Upper lobe of right lung (tissue), 1 donor: ENCODE measurements around the gene XCR1. TPM values are rescaled to one million over a fixed set of nuclear protein-coding genes. Genes with fewer than 3 reads are reported as not detected.

ENCODE experiments used
- ATAC-seq: fragments of 200-7000 bp; cut with Tn5 transposase; one replicate; pipeline ENCODE4 v1.9.1; 2020; ENCODE audit warnings: mild to moderate bottlenecking, moderate library complexity
- DNase-seq: peaks from one replicate; pipeline ENCODE4 v3.0.0-alpha.2; 2020
- H3K27ac ChIP-seq: fragments of 200-600 bp; one replicate; pipeline ENCODE4 v1.8.0; 2022
- H3K27me3 ChIP-seq: fragments of 200-600 bp; one replicate; pipeline ENCODE4 v1.8.0; 2022; ENCODE audit warnings: mild to moderate bottlenecking
- H3K36me3 ChIP-seq: fragments of 200-600 bp; one replicate; pipeline ENCODE4 v1.8.0; 2022
- H3K4me1 ChIP-seq: fragments of 200-600 bp; one replicate; pipeline ENCODE4 v1.8.0; 2022
- H3K4me3 ChIP-seq: fragments of 200-600 bp; one replicate; pipeline ENCODE4 v1.8.0; 2022; ENCODE audit warnings: mild to moderate bottlenecking
- H3K9me3 ChIP-seq: fragments of 200-600 bp; one replicate; pipeline ENCODE4 v1.8.0; 2022
- CTCF ChIP-seq: fragments of 200-600 bp; IDR thresholded peaks from one replicate; pipeline ENCODE4 v1.8.0; 2022; ENCODE audit warnings: antibody characterized with exemption
- intact Hi-C: fragments of 100-400 bp; cut with DNase I; formaldehyde crosslinking; loops from one replicate; pipeline ENCODE4 v1.11.0; 2022
- total RNA-seq: library from RNA; stranded (reverse); fragmentation: NEBNext Ultra II Directional; extraction: Animal tissue kit (Norgen Biotek cat#: 25700); gene quantifications from one replicate; pipeline ENCODE4 v1.2.1, GENCODE V29; 2021
- donor health status: DM: no; HTN: yes; CAD: no; lungs with severe emphysema.

The XCR1 gene
- total RNA-seq, 1 donor from 2014 or later, result 0.26 TPM

DNA sequence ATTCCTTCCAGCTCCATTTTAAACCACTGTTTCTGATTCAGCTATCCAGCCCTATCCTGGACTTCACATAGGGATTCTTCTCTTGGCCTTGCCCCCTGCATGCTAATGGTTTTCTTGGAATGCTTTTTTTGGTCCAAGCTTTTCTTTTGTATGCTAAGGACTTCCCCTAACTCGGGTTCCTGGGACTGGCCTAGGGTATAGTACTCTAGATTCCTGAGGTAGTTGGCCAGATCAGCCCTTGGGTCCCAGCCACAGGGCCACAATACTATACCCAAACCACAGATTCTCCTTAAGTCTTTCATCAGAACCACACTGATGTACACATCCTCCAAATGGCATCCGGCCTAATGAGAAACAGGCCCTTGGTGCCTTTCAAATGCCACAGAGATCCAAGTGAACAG, 34.5 kb downstream of the XCR1 start:
- DNase-seq, result no peak
- Histone ChIP-seq H3K27ac (no peak overlapping the region), H3K36me3 (no peaks in the 10 kb centered on the region), H3K27me3 (no peaks in the 10 kb centered on the region), H3K4me3 (no peak overlapping the region), H3K4me1 (peaks cover 63% of the 10 kb centered on the region), H3K9me3 (no peaks in the 10 kb centered on the region)
- no peak for ATAC-seq
- intact Hi-C loops, result no loop called here
- TF ChIP-seq CTCF, result no peak

- Histone ChIP-seq H3K27ac (no peak overlapping the region), H3K4me1 (peaks cover 69% of the 10 kb centered on the region), H3K27me3 (no peaks in the 10 kb centered on the region), H3K36me3 (no peaks in the 10 kb centered on the region), H3K9me3 (no peaks in the 10 kb centered on the region), H3K4me3 (no peak overlapping the region)
- no peak for TF ChIP-seq CTCF
- intact Hi-C loops, result no loop called here
- DNase-seq (no peak), ATAC-seq (no peak)
These were observed 35.1 kb downstream of the XCR1 start for GRCh38 chr3:45992133-45992729.

GRCh38 chr3:45991341-45991740, 35.9 kb downstream of the XCR1 start:
- intact Hi-C loops, result no loop called here
- Histone ChIP-seq H3K36me3 (no peaks in the 10 kb centered on the region), H3K4me1 (peaks cover 77% of the 10 kb centered on the region), H3K4me3 (no peak overlapping the region), H3K9me3 (no peaks in the 10 kb centered on the region), H3K27ac (no peak overlapping the region), H3K27me3 (no peaks in the 10 kb centered on the region)
- DNase-seq (no peak), ATAC-seq (no peak)
- no peak for TF ChIP-seq CTCF

DNA sequence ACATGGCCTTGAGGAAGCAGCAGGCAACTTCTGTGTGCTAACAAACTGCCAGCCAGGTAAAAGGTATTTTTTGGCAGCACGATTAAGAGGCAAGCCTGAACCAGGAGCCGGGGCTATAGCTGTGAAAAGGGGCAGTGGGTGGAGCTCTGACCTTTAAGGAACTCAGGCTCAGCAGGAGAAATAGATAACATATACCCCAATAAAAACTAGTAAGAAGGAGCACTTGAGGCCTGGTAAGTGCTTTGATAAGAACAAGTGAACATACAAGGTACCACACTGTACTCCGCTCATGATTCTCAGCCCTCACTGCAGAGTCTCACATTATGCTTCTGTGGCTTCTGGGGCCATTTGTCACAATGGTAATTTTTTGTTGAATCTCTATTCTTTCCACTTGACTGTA, 37.1 kb downstream of the XCR1 start:
- intact Hi-C loops, result no loop called here
- ATAC-seq, result no peak
- Histone ChIP-seq H3K9me3 (no peaks in the 10 kb centered on the region), H3K27ac (no peak overlapping the region), H3K4me3 (no peak overlapping the region), H3K36me3 (no peaks in the 10 kb centered on the region), H3K4me1 (peaks cover 84% of the 10 kb centered on the region), H3K27me3 (no peaks in the 10 kb centered on the region)
- TF ChIP-seq CTCF, result no peak
- no peak for DNase-seq

- Histone ChIP-seq H3K4me3 (no peak overlapping the region), H3K9me3 (no peaks in the 10 kb centered on the region), H3K27ac (peak overlapping the region; percentile 63), H3K27me3 (no peaks in the 10 kb centered on the region), H3K4me1 (peaks cover 77% of the 10 kb centered on the region), H3K36me3 (peaks cover 9% of the 10 kb centered on the region)
- DNase-seq, result no peak
- TF ChIP-seq CTCF, result no peak
- intact Hi-C loops, result no loop called here
- no peak for ATAC-seq
These were observed 38.5 kb downstream of the XCR1 start for GRCh38 chr3:45988804-45989203.

DNA sequence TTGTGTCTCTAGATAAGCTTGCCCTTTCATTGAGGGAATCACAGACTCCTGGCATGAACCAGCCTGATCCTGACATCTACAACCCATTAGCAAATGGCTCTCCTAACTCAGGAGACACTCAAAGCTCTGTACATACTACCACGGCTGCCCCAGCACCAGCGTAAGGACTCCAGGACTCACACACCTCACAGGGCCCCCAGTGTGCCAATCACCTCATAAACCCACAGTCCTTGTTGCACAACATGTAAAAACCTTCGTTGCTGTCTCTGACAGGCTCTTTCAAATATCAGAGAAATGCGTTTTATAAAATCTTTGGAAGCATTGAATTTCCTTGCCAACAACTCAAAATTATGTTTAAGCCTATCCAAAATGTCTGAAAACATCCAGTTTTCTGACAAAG, 38.9 kb downstream of the XCR1 start:
- peaks cover 72% of the 10 kb centered on the region for H3K4me1 ChIP-seq

More for the DNA sequence above, 38.9 kb downstream of the XCR1 start:
- intact Hi-C loops, result no loop called here
- peak; percentile 30 for ATAC-seq
- peaks cover 12% of the 10 kb centered on the region for H3K36me3 ChIP-seq
- no peaks in the 10 kb centered on the region for H3K27me3 ChIP-seq
- TF ChIP-seq CTCF, result no peak
- H3K4me3 ChIP-seq, result no peak overlapping the region
- H3K9me3 ChIP-seq, result no peaks in the 10 kb centered on the region
- no peak for DNase-seq
- peak overlapping the region; percentile 63 for H3K27ac ChIP-seq
